Naive B cell (primary cell): ENCODE data around the gene KCNH1. TPM values are rescaled to one million over a fixed set of nuclear protein-coding genes. Genes with fewer than 3 reads are reported as not detected.

ENCODE experiments used
- ATAC-seq, 2 donors: fragments of 150-1000 bp; cut with Tn5 transposase; 2 replicates each; pipeline ENCODE4 v1.10.0; 2021; ENCODE audit warnings: low read depth in 2 of 2, mild to moderate bottlenecking in 2 of 2, moderate library complexity in 2 of 2
- DNase-seq: peaks from one replicate; pipeline ENCODE4 v3.0.0; 2022
- H3K27ac Mint-ChIP-seq, 6 donors: one replicate each; pipeline ENCODE4 v1.8.0; 2020 to 2022; ENCODE audit warnings: mild to moderate bottlenecking in 6 of 6, mixed read lengths in 6 of 6, moderate library complexity in 5 of 6, inconsistent platforms in 2 of 6
- H3K27me3 Mint-ChIP-seq, 3 donors: one replicate each; pipeline ENCODE4 v1.8.0; 2021 to 2022; ENCODE audit warnings: mixed read lengths in 3 of 3, mild to moderate bottlenecking in 1 of 3
- H3K36me3 Mint-ChIP-seq, 2 donors: one replicate each; pipeline ENCODE4 v1.8.0; 2020 to 2022; ENCODE audit warnings: mixed read lengths in 2 of 2, inconsistent platforms in 1 of 2, mild to moderate bottlenecking in 1 of 2
- H3K4me1 Mint-ChIP-seq, 3 donors: one replicate each; pipeline ENCODE4 v1.8.0; 2020 to 2022; ENCODE audit warnings: mixed read lengths in 3 of 3, inconsistent platforms in 1 of 3, mild to moderate bottlenecking in 1 of 3, moderate library complexity in 1 of 3
- H3K4me3 Mint-ChIP-seq, 8 donors: one replicate each; pipeline ENCODE4 v1.8.0; 2020 to 2022; ENCODE audit warnings: mild to moderate bottlenecking in 8 of 8, mixed read lengths in 8 of 8, moderate library complexity in 8 of 8, inconsistent platforms in 2 of 8
- H3K9me3 Mint-ChIP-seq, 7 donors: one replicate each; pipeline ENCODE4 v1.8.0; 2020 to 2022; ENCODE audit warnings: mixed read lengths in 7 of 7, mild to moderate bottlenecking in 5 of 7, inconsistent platforms in 2 of 7, moderate library complexity in 1 of 7
- polyA plus RNA-seq, 6 donors: library from polyadenylated mRNA; unstranded; fragments of 300-500 nt; fragmentation: Illumina TruSeq; gene quantifications; one replicate each; pipeline ENCODE4 v1.2.3, GENCODE V29; 2021; ENCODE audit warnings: low read depth in 6 of 6

KCNH1 gene
- polyA plus RNA-seq, 6 donors from 2014 or later, result not detected

DNA sequence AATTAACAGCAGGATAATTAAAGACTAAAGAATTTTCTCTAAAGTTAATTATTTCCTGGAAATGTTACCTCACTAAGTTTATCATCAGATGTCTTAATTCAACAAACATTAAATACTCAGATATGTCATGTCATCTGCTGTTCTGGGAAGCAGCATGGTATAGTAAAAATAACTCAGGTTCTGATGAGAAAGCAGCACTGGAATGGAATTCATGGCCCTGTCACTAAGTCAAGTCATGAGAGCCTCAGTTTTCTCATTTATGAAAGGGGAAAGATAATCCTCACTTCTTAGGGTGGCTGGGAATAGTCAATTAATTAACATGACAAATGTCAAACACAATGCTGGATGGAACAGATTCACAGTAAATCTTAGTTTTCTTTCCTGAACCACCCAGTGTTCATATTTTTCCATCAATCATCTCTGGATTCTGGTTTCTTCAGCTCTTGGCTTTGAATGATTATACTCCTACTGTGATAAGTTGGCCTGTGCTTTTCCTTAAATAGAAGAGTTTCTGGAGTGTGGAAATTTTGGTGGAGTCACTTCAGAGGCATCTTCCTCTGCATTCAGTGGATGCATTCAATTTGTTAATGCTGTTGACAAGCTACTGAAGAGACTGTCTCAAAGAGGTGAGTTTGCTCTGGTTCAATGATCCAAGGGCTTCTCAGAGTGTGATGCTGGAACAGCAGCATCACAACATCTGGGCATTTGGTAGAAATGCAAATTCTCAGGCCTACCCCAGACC lies 319.4 kb downstream of the KCNH1 start:
- DNase-seq, result no peak
- Mint-ChIP-seq H3K27me3 (peaks cover 0 to 4% (median 0%) of the 10 kb centered on the region in 3 donors), H3K4me1 (peaks cover 0 to 16% (median 7%) of the 10 kb centered on the region in 3 donors), H3K9me3 (peaks cover 0 to 3% (median 0%) of the 10 kb centered on the region in 7 donors), H3K27ac (no peak overlapping the region), H3K4me3 (no peak overlapping the region), H3K36me3 (no peaks in the 10 kb centered on the region)
- ATAC-seq, result no peak

DNA sequence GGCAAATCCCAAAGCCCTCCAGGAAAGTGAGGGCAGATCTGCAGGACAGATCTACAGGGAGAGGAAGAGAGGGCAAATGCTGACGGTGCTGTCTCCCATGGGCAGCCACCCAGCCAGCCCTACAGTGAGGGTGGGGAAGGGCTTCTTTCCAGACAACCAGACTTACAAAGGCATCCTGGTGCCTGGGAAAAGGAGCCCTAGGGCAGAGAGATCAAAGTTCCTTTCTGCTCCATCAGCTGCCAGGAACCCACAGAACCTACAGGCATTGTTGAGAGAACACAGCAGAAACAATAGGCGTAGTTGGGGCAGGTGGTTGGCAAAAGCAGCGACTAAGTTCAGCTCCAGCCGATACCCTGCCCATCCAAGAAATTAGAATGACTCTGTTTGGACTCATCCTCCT lies 332.4 kb downstream of the KCNH1 start:
- no peaks in the 10 kb centered on the region for H3K4me1 Mint-ChIP-seq
- DNase-seq, result no peak
- H3K36me3 Mint-ChIP-seq, result no peaks in the 10 kb centered on the region
- H3K27ac Mint-ChIP-seq, result no peak overlapping the region
- ATAC-seq, result no peak
- H3K9me3 Mint-ChIP-seq, result peaks cover 0 to 2% (median 0%) of the 10 kb centered on the region in 7 donors
- no peak overlapping the region for H3K4me3 Mint-ChIP-seq
- H3K27me3 Mint-ChIP-seq, result peaks cover 15 to 30% (median 23%) of the 10 kb centered on the region in 3 donors

DNA sequence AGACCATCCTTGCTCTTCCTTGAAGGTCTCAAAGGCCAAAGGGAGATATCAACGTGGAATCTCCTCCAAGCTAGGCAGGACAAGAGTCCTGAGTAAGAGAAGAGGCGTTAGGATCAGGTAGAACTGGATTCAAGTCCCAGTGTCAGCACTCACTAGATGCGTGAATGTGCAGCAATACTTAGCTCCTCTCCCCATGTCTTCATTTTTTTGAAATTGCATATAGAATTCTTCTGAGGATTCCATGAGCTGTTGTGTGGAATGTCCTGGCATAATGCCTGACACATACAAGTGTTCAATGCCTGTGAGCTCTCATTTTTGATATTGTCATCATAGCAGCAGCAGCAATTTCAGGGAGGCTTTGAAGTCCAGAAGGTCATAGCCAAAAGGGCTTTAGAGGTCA lies 333.2 kb downstream of the KCNH1 start:
- no peaks in the 10 kb centered on the region for H3K36me3 Mint-ChIP-seq
- H3K4me1 Mint-ChIP-seq, result no peaks in the 10 kb centered on the region
- DNase-seq (no peak), ATAC-seq (no peak)
- peaks cover 15 to 29% (median 26%) of the 10 kb centered on the region in 3 donors for H3K27me3 Mint-ChIP-seq
- no peak overlapping the region for H3K27ac Mint-ChIP-seq
- no peak overlapping the region for H3K4me3 Mint-ChIP-seq
- peaks cover 0 to 2% (median 0%) of the 10 kb centered on the region in 7 donors for H3K9me3 Mint-ChIP-seq

DNA sequence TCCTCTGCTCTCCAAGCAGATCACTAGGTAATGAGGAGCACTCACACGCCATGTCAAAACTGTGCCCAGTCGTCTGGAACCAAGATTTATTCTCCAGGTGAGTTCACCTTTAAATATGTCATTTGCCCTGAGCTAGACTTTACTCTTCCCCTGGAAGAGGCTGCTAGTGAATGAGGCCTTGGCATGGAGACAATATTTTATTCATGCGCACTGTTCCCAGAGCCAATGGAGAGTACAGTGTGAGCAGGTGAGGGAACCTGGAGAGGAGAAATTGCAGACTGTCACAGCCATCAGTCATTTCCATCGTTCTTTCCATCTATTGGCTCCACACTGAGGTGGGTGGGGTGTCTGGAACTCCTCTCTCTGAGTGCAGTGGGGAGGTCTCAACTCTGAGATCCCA lies 333.6 kb downstream of the KCNH1 start:
- no peak overlapping the region for H3K4me3 Mint-ChIP-seq
- no peaks in the 10 kb centered on the region for H3K9me3 Mint-ChIP-seq
- H3K27me3 Mint-ChIP-seq, result peaks cover 15 to 26% (median 25%) of the 10 kb centered on the region in 3 donors
- no peak for ATAC-seq
- no peak overlapping the region for H3K27ac Mint-ChIP-seq
- no peak for DNase-seq
- no peaks in the 10 kb centered on the region for H3K36me3 Mint-ChIP-seq
- no peaks in the 10 kb centered on the region for H3K4me1 Mint-ChIP-seq

DNA sequence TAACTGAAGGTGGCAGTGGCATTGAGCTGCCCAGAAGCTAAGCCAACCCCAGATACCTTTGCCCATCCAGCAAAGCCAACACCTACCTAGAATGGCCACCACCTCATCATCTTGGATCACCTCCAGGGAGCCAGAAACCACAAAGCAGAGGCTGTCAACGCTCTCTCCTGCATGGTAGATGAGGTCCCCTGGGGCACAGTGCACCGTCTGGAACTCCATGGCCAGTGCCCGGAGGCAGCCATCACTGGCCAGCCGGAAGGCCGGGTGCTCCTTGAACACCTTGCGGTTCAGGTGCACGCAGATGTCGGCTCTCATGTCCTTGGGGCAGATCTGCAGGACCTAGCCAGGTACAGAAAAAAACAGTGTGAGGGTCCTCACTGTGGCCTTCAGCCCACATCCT lies 336.5 kb downstream of the KCNH1 start:
- no peak overlapping the region for H3K4me3 Mint-ChIP-seq
- peaks cover 10 to 15% (median 12%) of the 10 kb centered on the region in 3 donors for H3K27me3 Mint-ChIP-seq
- DNase-seq, result no peak
- H3K36me3 Mint-ChIP-seq, result no peaks in the 10 kb centered on the region
- no peak for ATAC-seq
- no peaks in the 10 kb centered on the region for H3K4me1 Mint-ChIP-seq
- no peak overlapping the region for H3K27ac Mint-ChIP-seq
- no peaks in the 10 kb centered on the region for H3K9me3 Mint-ChIP-seq

DNA sequence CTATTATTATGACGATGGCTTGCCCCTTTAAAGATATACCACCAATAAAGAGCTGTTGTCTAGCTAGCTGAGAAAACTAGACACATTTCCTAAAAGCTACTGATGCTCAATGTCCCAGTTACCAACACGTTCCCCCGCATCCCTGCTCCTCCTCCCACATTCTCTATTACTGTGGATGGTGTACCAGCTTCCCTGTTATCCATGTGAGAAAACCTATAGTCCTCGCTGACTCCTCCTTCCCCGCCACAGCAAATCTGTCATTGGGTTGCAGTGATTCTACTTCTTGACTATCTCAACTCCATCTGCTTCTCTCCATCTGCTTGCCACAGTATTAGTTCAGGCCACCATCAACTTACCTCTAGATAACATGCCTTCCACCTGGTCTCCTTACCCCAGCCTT lies 337.5 kb downstream of the KCNH1 start:
- no peak overlapping the region for H3K27ac Mint-ChIP-seq
- no peaks in the 10 kb centered on the region for H3K36me3 Mint-ChIP-seq
- no peak overlapping the region for H3K4me3 Mint-ChIP-seq
- no peaks in the 10 kb centered on the region for H3K9me3 Mint-ChIP-seq
- H3K27me3 Mint-ChIP-seq, result peaks cover 20 to 23% (median 21%) of the 10 kb centered on the region in 3 donors
- H3K4me1 Mint-ChIP-seq, result no peaks in the 10 kb centered on the region
- no peak for DNase-seq
- no peak for ATAC-seq

DNA sequence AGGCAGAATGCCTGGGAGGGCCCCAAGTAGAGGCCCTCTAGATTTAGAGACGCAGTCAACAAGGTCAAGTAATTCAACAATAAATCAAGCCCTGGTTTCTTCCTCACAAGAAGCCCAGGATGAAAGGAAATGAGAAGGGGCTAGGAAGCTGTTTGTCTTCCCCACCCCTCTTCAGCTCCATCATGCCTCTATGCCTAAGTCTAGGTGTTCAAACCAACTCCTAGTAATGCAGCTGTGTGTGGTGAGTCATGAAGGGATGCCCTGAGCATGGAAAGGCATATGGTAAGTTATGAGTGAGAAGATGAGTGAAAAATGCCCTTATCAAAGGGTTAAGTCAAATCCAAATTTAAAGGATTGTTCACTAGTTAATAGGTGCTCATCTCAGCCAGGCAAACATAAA lies 339.5 kb downstream of the KCNH1 start:
- peaks cover 0 to 8% (median 0%) of the 10 kb centered on the region in 7 donors for H3K9me3 Mint-ChIP-seq
- no peak overlapping the region for H3K27ac Mint-ChIP-seq
- no peaks in the 10 kb centered on the region for H3K4me1 Mint-ChIP-seq
- H3K27me3 Mint-ChIP-seq, result peaks cover 23 to 37% (median 26%) of the 10 kb centered on the region in 3 donors
- ATAC-seq (no peak), DNase-seq (no peak)
- no peaks in the 10 kb centered on the region for H3K36me3 Mint-ChIP-seq
- H3K4me3 Mint-ChIP-seq, result no peak overlapping the region

DNA sequence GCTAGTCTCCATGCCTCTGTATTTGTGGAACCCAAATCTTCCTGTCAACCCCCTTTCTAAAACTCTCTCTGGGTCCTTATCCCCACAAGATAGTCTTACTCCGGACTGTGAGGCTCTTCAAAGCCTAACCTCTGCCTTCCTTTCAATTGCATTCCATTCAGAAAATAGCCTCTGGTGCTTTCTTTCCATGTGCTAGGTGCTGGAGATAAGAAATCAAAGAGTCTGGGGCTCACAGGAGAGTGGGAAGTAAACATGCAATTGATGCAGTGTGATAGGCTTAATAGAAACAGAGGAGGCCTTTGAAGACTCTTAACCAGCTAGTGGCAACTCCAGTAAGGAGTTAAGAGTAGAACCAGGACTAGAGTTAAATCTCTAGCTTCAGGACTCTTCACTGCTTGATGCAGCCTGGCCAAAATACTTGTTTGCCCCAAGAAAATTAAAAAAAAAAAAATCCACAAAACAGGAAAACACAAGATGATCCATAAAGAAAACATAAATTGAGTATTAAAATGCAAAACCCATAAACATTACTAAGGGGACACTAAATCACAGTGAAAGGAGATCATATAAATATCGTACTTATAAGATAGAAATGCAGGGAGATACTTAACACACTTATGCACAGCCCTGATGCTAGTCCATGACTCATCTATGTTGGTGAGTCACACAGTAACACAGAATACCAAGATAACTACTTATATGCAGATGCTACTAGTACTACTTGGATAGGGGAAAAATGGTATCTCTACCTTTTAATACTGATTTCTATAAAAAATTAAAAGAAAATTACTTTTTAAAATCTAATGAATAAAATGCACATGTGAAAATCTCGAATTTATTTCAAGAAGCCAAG lies 341.5 kb downstream of the KCNH1 start:
- ATAC-seq (no peak), DNase-seq (no peak)
- Mint-ChIP-seq H3K4me3 (no peak overlapping the region), H3K27ac (no peak overlapping the region), H3K27me3 (peaks cover 17 to 37% (median 26%) of the 10 kb centered on the region in 3 donors), H3K9me3 (peaks cover 0 to 8% (median 0%) of the 10 kb centered on the region in 7 donors), H3K4me1 (no peaks in the 10 kb centered on the region), H3K36me3 (no peaks in the 10 kb centered on the region)

DNA sequence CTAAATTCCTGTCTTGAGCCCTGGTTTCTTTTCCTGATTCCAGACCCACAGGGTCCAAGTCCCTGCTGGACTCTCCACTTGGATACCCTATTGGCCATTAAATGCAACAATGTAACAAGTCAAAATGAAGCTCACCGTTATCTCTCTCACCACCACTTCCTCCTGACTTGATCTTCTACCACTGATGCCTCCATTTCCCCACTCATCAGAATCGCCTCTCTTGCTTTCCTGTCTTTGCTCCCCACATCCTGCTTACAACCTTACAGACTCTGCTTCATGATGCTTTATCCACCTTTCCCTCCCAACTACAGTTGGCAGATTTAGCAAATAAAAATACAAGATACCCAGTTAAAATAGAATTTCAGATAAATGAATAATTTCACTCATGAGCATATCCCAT lies 343.8 kb downstream of the KCNH1 start:
- no peak overlapping the region for H3K27ac Mint-ChIP-seq
- peaks cover 0 to 12% (median 0%) of the 10 kb centered on the region in 7 donors for H3K9me3 Mint-ChIP-seq
- DNase-seq (no peak), ATAC-seq (no peak)
- no peaks in the 10 kb centered on the region for H3K4me1 Mint-ChIP-seq
- no peaks in the 10 kb centered on the region for H3K36me3 Mint-ChIP-seq
- peaks cover 21 to 40% (median 27%) of the 10 kb centered on the region in 3 donors for H3K27me3 Mint-ChIP-seq
- H3K4me3 Mint-ChIP-seq, result no peak overlapping the region

DNA sequence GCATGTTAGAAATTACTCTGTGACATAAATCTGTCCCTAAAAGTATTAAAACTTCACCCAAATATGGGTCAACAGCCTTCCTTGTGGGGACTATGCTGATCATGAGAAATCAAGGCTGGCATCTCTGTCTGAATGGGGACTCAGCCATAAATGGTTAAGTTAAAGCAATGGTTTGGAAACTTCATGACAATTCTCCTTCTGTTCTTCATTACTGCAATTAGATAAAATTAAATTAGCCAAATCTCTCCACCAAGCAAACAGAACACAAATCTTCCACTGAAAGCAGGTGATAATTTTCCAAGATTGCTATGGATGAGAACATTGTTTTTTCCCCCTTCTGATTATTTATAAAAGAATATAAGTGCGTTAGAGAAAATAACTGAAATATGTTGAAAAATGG lies 346.1 kb downstream of the KCNH1 start:
- no peak for DNase-seq
- Mint-ChIP-seq H3K36me3 (no peaks in the 10 kb centered on the region), H3K4me1 (no peaks in the 10 kb centered on the region), H3K4me3 (no peak overlapping the region), H3K27ac (no peak overlapping the region), H3K27me3 (peaks cover 21 to 40% (median 27%) of the 10 kb centered on the region in 3 donors), H3K9me3 (peaks cover 0 to 12% (median 0%) of the 10 kb centered on the region in 7 donors)
- no peak for ATAC-seq

DNA sequence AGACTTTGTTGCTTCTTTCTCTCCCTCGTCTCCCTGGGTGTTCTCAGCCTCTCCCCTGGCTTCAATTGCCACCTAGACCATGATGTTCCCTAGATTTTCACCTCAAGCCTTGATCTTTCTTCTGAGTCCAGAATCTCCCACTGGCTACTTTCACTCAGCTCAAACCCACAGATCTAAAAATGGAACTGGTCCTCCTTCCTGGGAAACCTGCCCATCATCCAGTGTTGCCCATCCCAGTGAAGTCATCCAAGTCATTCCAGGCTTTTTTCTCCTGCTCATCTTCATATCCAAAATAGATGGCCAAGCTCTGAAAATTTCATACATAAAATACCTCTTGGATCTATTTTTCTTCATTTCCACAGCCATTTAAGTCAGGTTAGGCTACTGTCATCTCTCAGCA lies 347.4 kb downstream of the KCNH1 start:
- Mint-ChIP-seq H3K4me1 (no peaks in the 10 kb centered on the region), H3K27me3 (peaks cover 13 to 31% (median 19%) of the 10 kb centered on the region in 3 donors), H3K4me3 (peak overlapping the region in 1 of 8 donors; percentile 17), H3K27ac (peak overlapping the region in 1 of 6 donors; percentile 39), H3K36me3 (no peaks in the 10 kb centered on the region), H3K9me3 (peaks cover 0 to 12% (median 0%) of the 10 kb centered on the region in 7 donors)
- DNase-seq, result no peak
- no peak for ATAC-seq

DNA sequence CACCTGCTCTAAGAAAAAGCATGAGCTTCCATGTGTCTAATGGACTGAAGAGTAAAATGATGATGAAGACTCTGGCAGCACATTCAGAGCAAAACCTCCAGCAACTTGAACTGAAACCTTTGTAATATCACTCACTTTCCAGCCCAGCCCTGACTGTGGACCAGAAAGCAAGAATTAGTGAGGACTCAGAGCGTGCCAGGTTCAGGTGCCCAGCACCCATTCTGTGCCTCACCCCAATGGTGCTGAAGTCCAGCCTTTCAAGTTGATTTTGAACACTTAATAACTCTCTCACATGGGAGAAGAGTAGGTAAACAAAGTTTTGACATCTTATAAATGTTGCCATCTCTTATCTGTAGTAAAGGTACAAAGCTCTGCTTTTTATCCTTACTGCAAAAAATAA lies 350.0 kb downstream of the KCNH1 start:
- no peak for DNase-seq
- Mint-ChIP-seq H3K4me1 (no peaks in the 10 kb centered on the region), H3K27ac (no peak overlapping the region), H3K36me3 (no peaks in the 10 kb centered on the region), H3K27me3 (peaks cover 12 to 15% (median 13%) of the 10 kb centered on the region in 3 donors), H3K9me3 (peaks cover 0 to 5% (median 0%) of the 10 kb centered on the region in 7 donors), H3K4me3 (no peak overlapping the region)
- ATAC-seq, result no peak

DNA sequence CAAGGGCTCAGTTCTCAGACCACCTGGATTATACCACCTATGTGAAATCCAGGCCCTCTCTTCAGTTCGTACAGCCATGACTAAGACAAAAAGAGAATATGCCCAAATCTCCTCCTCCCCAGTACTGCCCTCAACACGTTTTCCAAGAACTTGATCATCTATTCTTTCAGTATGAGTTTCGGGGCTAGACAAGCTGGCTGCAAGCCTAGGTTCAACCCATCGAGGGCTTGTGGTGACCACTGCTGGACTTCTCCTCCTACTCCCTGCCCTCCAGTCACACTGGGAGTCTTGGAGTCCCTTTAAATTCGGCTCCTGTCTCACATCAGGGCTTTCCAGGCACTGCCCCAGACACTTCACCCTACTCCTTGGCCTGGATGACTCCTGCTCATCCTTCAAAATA lies 352.3 kb downstream of the KCNH1 start:
- Mint-ChIP-seq H3K9me3 (no peaks in the 10 kb centered on the region), H3K4me3 (no peak overlapping the region)

DNA sequence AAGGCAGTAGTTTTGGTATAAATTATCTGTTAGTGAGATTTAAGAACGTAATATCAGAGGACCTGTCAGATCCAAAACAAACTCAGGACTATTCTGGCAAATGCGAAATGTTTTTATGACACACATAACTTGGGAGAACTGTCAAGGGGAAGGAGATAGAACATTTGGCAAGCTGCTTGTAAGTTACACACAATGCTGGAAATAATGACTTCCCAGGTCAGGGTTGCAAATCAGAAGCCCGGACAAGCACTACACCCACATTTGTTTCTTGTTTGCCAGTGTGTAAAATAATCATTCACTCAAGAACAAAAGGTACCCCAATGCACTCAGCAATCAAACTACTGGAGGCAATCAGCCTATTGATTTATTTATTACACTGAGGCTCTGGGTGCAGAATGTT lies 354.7 kb downstream of the KCNH1 start:
- H3K36me3 Mint-ChIP-seq, result no peaks in the 10 kb centered on the region
- H3K27me3 Mint-ChIP-seq, result peaks cover 0 to 12% (median 5%) of the 10 kb centered on the region in 3 donors
- H3K4me3 Mint-ChIP-seq, result no peak overlapping the region
- no peaks in the 10 kb centered on the region for H3K9me3 Mint-ChIP-seq
- no peak for ATAC-seq
- H3K27ac Mint-ChIP-seq, result no peak overlapping the region
- H3K4me1 Mint-ChIP-seq, result no peaks in the 10 kb centered on the region
- no peak for DNase-seq

More for the DNA sequence above, 352.3 kb downstream of the KCNH1 start:
- no peak for DNase-seq
- ATAC-seq, result no peak
- no peaks in the 10 kb centered on the region for H3K4me1 Mint-ChIP-seq
- peaks cover 5 to 12% (median 9%) of the 10 kb centered on the region in 3 donors for H3K27me3 Mint-ChIP-seq
- no peak overlapping the region for H3K27ac Mint-ChIP-seq
- H3K36me3 Mint-ChIP-seq, result no peaks in the 10 kb centered on the region
